ENCODE results near the gene GALT. TPM values are rescaled to one million over a fixed set of nuclear protein-coding genes. Genes with fewer than 3 reads are reported as not detected.

Gene GALT
- total and polyA plus RNA-seq, 2 experiments from 2014 or later = 31.5 to 35.1 TPM

- peak; percentile 5 for ATAC-seq
- H3K4me2 ChIP-seq = peak overlapping the region; percentile 57
Measured at GRCh38 chr9:34653151-34654072, 6.9 kb downstream of the GALT start.

GRCh38 chr9:34654323-34655051 lies 8.0 kb downstream of the GALT start:
- H4K20me1 ChIP-seq (replicated peaks; ENCODE audit: insufficient read depth) = no peaks in the 10 kb centered on the region; the same call in 1 of the 2 replicates
- no peak overlapping the region for H3K4me3 ChIP-seq
- H3K9me3 Mint-ChIP-seq = no peaks in the 10 kb centered on the region; the same call in 2 of the 3 replicates
- H3K27me3 ChIP-seq (ENCODE audit: insufficient read depth) = no peaks in the 10 kb centered on the region
- H3K4me2 ChIP-seq = no peak overlapping the region
- H3K27ac Mint-ChIP-seq = no peak overlapping the region
- DNase-seq (ENCODE audit: low spot score) (no peak), ATAC-seq (no peak)
- H3K27me3 Mint-ChIP-seq (ENCODE audit: insufficient read depth, low read depth, poor library complexity) = peaks cover 24% of the 10 kb centered on the region
- H3K79me2 ChIP-seq (replicated peaks; ENCODE audit: insufficient read depth) = no peaks in the 10 kb centered on the region
- H3K4me1 ChIP-seq (ENCODE audit: insufficient read depth) = peaks cover 16% of the 10 kb centered on the region
- H3K4me3 Mint-ChIP-seq = no peak overlapping the region; the same call in 2 of the 3 replicates
- 0 out of 2 replicates have a peak, but pooled peaks cover 4% of the 10 kb centered on the region for H3F3A ChIP-seq (replicated peaks; ENCODE audit: low read depth)
- H3K9me2 ChIP-seq (ENCODE audit: insufficient read depth) = no peaks in the 10 kb centered on the region
- no peak overlapping the region for H3K27ac ChIP-seq (ENCODE audit: low read depth)
- peaks cover 5% of the 10 kb centered on the region for H3K36me3 Mint-ChIP-seq (ENCODE audit: low read depth)
- peaks cover 3% of the 10 kb centered on the region; the same call in 1 of the 2 replicates for H3K36me3 ChIP-seq (ENCODE audit: insufficient read depth)
- peaks cover 34% of the 10 kb centered on the region for H3K4me1 Mint-ChIP-seq
- H2AFZ ChIP-seq = no peak overlapping the region
- TF ChIP-seq EZH2 (IDR thresholded peaks at IDR 0.05; ENCODE audit: low read depth, unreplicated experiment) (no peak), STAT1 (IDR thresholded peaks at IDR 0.05; ENCODE audit: unreplicated experiment) (no peak), CREB1 (CRISPR knock-in tag; IDR thresholded peaks at IDR 0.05; ENCODE audit: low read depth) (no peak), ZNF331 (CRISPR knock-in tag; IDR thresholded peaks at IDR 0.05; ENCODE audit: low read depth) (no peak)
- TF ChIP-seq, protein P1, sequence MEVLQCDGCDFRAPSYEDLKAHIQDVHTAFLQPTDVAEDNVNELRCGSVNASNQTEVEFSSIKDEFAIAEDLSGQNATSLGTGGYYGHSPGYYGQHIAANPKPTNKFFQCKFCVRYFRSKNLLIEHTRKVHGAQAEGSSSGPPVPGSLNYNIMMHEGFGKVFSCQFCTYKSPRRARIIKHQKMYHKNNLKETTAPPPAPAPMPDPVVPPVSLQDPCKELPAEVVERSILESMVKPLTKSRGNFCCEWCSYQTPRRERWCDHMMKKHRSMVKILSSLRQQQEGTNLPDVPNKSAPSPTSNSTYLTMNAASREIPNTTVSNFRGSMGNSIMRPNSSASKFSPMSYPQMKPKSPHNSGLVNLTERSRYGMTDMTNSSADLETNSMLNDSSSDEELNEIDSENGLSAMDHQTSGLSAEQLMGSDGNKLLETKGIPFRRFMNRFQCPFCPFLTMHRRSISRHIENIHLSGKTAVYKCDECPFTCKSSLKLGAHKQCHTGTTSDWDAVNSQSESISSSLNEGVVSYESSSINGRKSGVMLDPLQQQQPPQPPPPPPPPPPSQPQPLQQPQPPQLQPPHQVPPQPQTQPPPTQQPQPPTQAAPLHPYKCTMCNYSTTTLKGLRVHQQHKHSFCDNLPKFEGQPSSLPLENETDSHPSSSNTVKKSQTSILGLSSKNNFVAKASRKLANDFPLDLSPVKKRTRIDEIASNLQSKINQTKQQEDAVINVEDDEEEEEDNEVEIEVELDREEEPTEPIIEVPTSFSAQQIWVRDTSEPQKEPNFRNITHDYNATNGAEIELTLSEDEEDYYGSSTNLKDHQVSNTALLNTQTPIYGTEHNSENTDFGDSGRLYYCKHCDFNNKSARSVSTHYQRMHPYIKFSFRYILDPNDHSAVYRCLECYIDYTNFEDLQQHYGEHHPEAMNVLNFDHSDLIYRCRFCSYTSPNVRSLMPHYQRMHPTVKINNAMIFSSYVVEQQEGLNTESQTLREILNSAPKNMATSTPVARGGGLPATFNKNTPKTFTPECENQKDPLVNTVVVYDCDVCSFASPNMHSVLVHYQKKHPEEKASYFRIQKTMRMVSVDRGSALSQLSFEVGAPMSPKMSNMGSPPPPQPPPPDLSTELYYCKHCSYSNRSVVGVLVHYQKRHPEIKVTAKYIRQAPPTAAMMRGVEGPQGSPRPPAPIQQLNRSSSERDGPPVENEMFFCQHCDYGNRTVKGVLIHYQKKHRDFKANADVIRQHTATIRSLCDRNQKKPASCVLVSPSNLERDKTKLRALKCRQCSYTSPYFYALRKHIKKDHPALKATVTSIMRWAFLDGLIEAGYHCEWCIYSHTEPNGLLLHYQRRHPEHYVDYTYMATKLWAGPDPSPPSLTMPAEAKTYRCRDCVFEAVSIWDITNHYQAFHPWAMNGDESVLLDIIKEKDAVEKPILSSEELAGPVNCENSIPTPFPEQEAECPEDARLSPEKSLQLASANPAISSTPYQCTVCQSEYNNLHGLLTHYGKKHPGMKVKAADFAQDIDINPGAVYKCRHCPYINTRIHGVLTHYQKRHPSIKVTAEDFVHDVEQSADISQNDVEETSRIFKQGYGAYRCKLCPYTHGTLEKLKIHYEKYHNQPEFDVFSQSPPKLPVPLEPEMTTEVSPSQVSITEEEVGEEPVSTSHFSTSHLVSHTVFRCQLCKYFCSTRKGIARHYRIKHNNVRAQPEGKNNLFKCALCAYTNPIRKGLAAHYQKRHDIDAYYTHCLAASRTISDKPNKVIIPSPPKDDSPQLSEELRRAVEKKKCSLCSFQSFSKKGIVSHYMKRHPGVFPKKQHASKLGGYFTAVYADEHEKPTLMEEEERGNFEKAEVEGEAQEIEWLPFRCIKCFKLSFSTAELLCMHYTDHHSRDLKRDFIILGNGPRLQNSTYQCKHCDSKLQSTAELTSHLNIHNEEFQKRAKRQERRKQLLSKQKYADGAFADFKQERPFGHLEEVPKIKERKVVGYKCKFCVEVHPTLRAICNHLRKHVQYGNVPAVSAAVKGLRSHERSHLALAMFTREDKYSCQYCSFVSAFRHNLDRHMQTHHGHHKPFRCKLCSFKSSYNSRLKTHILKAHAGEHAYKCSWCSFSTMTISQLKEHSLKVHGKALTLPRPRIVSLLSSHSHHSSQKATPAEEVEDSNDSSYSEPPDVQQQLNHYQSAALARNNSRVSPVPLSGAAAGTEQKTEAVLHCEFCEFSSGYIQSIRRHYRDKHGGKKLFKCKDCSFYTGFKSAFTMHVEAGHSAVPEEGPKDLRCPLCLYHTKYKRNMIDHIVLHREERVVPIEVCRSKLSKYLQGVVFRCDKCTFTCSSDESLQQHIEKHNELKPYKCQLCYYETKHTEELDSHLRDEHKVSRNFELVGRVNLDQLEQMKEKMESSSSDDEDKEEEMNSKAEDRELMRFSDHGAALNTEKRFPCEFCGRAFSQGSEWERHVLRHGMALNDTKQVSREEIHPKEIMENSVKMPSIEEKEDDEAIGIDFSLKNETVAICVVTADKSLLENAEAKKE (CRISPR knock-in tag; IDR thresholded peaks at IDR 0.05) = no peak
- TF ChIP-seq, protein P2, sequence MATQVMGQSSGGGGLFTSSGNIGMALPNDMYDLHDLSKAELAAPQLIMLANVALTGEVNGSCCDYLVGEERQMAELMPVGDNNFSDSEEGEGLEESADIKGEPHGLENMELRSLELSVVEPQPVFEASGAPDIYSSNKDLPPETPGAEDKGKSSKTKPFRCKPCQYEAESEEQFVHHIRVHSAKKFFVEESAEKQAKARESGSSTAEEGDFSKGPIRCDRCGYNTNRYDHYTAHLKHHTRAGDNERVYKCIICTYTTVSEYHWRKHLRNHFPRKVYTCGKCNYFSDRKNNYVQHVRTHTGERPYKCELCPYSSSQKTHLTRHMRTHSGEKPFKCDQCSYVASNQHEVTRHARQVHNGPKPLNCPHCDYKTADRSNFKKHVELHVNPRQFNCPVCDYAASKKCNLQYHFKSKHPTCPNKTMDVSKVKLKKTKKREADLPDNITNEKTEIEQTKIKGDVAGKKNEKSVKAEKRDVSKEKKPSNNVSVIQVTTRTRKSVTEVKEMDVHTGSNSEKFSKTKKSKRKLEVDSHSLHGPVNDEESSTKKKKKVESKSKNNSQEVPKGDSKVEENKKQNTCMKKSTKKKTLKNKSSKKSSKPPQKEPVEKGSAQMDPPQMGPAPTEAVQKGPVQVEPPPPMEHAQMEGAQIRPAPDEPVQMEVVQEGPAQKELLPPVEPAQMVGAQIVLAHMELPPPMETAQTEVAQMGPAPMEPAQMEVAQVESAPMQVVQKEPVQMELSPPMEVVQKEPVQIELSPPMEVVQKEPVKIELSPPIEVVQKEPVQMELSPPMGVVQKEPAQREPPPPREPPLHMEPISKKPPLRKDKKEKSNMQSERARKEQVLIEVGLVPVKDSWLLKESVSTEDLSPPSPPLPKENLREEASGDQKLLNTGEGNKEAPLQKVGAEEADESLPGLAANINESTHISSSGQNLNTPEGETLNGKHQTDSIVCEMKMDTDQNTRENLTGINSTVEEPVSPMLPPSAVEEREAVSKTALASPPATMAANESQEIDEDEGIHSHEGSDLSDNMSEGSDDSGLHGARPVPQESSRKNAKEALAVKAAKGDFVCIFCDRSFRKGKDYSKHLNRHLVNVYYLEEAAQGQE (IDR thresholded peaks at IDR 0.05; ENCODE audit: unreplicated experiment) = no peak

More at GRCh38 chr9:34653151-34654072, 6.9 kb downstream of the GALT start:
- Histone ChIP-seq H3K36me3 (ENCODE audit: insufficient read depth) (peaks cover 3% of the 10 kb centered on the region; the same call in 1 of the 2 replicates), H3K4me1 (ENCODE audit: insufficient read depth) (peaks cover 16% of the 10 kb centered on the region), H4K20me1 (replicated peaks; ENCODE audit: insufficient read depth) (no peaks in the 10 kb centered on the region; the same call in 1 of the 2 replicates), H3K9me2 (ENCODE audit: insufficient read depth) (no peaks in the 10 kb centered on the region), H2AFZ (0 out of 2 replicates have a peak overlapping the region, but pooled peaks have one; percentile 63), H3K27me3 (ENCODE audit: insufficient read depth) (no peaks in the 10 kb centered on the region), H3K27ac (ENCODE audit: low read depth) (no peak overlapping the region), H3K4me3 (no peak overlapping the region), H3K79me2 (replicated peaks; ENCODE audit: insufficient read depth) (no peaks in the 10 kb centered on the region), H3F3A (replicated peaks; ENCODE audit: low read depth) (0 out of 2 replicates have a peak, but pooled peaks cover 4% of the 10 kb centered on the region)
- H3K27ac Mint-ChIP-seq = no peak overlapping the region
- peaks cover 37% of the 10 kb centered on the region for H3K4me1 Mint-ChIP-seq
- peaks cover 25% of the 10 kb centered on the region for H3K27me3 Mint-ChIP-seq (ENCODE audit: insufficient read depth, low read depth, poor library complexity)
- H3K9me3 Mint-ChIP-seq = no peaks in the 10 kb centered on the region; the same call in 2 of the 3 replicates
- peaks cover 15% of the 10 kb centered on the region for H3K36me3 Mint-ChIP-seq (ENCODE audit: low read depth)
- no peak for DNase-seq (ENCODE audit: low spot score)
- no peak for TF ChIP-seq CREB1 (CRISPR knock-in tag; IDR thresholded peaks at IDR 0.05; ENCODE audit: low read depth)
- H3K4me3 Mint-ChIP-seq = peak overlapping the region; percentile 28; the same call in 2 of the 3 replicates
